Activated T-helper 2 cell treated with anti-CD3 and anti-CD28 coated beads, Interferon-gamma antibody, Interleukin-2, Interleukin-4, amounts not matched to agents 10 μg/mL and 5 μg/mL and 100 μg/mL, durations not matched to agents 14 hours and 24 hours and 36 hours (primary cell): Measurements from ENCODE around the gene UBALD1. TPM values are rescaled to one million over a fixed set of nuclear protein-coding genes. Genes with fewer than 3 reads are reported as not detected.
"Not testable (repeated sequence)": the region's sequence is repeated elsewhere in the genome, so short reads cannot be mapped to it uniquely, and the experiment has no call there.

Experiments used
- DNase-seq: peaks from one replicate; pipeline ENCODE4 v3.0.0; 2021; ENCODE audit warnings: low spot score
- H3K27ac Mint-ChIP-seq: one replicate; pipeline ENCODE4 v1.8.0; 2021; ENCODE audit warnings: mixed read lengths
- H3K27me3 Mint-ChIP-seq: one replicate; pipeline ENCODE4 v1.8.0; 2021; ENCODE audit warnings: low read depth, mixed read lengths
- H3K36me3 Mint-ChIP-seq: one replicate; pipeline ENCODE4 v1.8.0; 2021; ENCODE audit warnings: low read depth, mixed read lengths
- H3K4me1 Mint-ChIP-seq: one replicate; pipeline ENCODE4 v1.8.0; 2021; ENCODE audit warnings: low read depth, mixed read lengths
- H3K4me3 Mint-ChIP-seq: one replicate; pipeline ENCODE4 v1.8.0; 2021; ENCODE audit warnings: low read depth, mild to moderate bottlenecking, moderate library complexity, mixed read lengths
- H3K9me3 Mint-ChIP-seq: one replicate; pipeline ENCODE4 v1.8.0; 2021; ENCODE audit warnings: mixed read lengths
- intact Hi-C: fragments of 100-400 bp; cut with micrococcal nuclease; formaldehyde crosslinking; loops from one replicate; pipeline ENCODE4 v1.15.1; 2023
- total RNA-seq: library from RNA; stranded (reverse); gene quantifications from 2 replicates; pipeline ENCODE4 v1.2.3, GENCODE V29; 2022

Gene UBALD1
- total RNA-seq, 1 donor from 2014 or later, result 25.0 TPM

DNA sequence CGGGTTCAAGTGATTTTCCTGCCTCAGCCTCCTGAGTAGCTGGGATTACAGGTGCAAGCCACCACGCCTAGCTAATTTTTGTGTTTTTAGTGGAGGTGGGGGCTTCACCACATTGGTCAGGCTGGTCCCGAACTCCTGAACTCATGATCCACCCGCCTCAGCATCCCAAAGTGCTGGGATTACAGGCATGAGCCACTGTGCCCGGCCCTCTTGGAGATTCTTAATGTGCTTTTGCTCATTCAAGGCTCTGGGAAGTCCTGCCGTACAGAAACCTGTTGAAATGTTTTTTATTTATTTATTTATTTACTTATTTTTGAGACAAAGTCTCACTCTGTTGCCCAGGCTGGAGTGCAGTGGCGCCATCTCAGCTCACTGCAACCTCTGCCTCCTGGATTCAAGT is 40.8 kb downstream of the UBALD1 start:
- DNase-seq, H3K9me3 Mint-ChIP-seq, intact Hi-C loops, H3K4me1 Mint-ChIP-seq, H3K27me3 Mint-ChIP-seq, H3K4me3 Mint-ChIP-seq, H3K36me3 Mint-ChIP-seq, H3K27ac Mint-ChIP-seq: not testable (repeated sequence)

DNA sequence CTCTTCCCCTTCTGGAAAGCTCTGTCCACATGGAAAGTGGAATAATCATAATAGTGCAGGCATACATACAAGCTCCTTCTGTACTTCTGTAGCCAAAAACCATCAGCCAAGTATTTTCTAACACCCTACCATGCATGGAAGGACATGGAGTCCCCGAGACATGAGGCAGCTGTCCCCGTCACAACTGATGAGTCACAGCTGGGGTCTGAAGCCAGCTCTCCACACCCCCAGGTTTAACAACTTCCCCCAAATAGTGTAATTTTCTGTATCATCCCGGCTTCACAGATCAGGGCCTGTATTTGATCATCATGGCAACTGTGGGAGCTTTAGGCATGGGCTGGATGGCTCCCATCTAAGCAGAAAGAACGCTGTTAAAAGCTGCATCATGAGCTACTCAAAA is 42.0 kb downstream of the UBALD1 start:
- no peaks in the 10 kb centered on the region for H3K36me3 Mint-ChIP-seq
- H3K9me3 Mint-ChIP-seq, result no peaks in the 10 kb centered on the region
- H3K4me1 Mint-ChIP-seq, result peaks cover 1% of the 10 kb centered on the region
- intact Hi-C loops, result no loop called here
- H3K4me3 Mint-ChIP-seq, result no peak overlapping the region
- DNase-seq, result no peak
- H3K27ac Mint-ChIP-seq, result no peak overlapping the region
- H3K27me3 Mint-ChIP-seq, result no peaks in the 10 kb centered on the region

- Mint-ChIP-seq H3K27ac (no peak overlapping the region), H3K27me3 (peaks cover 5% of the 10 kb centered on the region), H3K4me1 (peaks cover 6% of the 10 kb centered on the region), H3K4me3 (no peak overlapping the region), H3K9me3 (no peaks in the 10 kb centered on the region), H3K36me3 (no peaks in the 10 kb centered on the region)
- intact Hi-C loops, result no loop called here
- DNase-seq, result no peak
Observed at GRCh38 chr16:4570688-4571321, 43.9 kb downstream of the UBALD1 start.

GRCh38 chr16:4570086-4570485 is 44.6 kb downstream of the UBALD1 start:
- Mint-ChIP-seq H3K4me1 (peaks cover 6% of the 10 kb centered on the region), H3K4me3 (no peak overlapping the region), H3K27me3 (peaks cover 5% of the 10 kb centered on the region), H3K9me3 (no peaks in the 10 kb centered on the region), H3K36me3 (no peaks in the 10 kb centered on the region), H3K27ac (no peak overlapping the region)
- no peak for DNase-seq
- intact Hi-C loops, result no loop called here

DNA sequence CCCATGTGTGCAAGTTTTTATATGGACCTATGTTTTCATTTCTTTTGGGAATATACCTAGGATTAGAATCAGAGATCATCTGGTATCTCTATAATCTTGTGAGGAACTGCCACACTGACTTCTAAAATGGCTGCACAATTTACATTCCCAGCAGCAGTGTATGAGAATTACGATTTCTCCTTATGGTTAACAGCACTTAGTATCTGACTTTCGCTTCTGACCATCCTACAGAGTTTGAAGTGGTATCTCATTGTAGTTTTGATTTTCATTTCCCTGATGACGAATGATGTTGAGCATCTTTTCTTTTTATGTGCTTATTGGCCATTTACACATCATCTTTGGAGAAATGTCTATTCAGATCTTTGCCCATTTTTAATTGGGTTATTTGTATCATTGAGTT is 48.5 kb downstream of the UBALD1 start:
- no peak for DNase-seq
- peaks cover 5% of the 10 kb centered on the region for H3K27me3 Mint-ChIP-seq
- H3K4me3 Mint-ChIP-seq, result no peak overlapping the region
- H3K4me1 Mint-ChIP-seq, result peaks cover 6% of the 10 kb centered on the region
- H3K36me3 Mint-ChIP-seq, result no peaks in the 10 kb centered on the region
- no peak overlapping the region for H3K27ac Mint-ChIP-seq
- intact Hi-C loops, result no loop called here
- H3K9me3 Mint-ChIP-seq, result no peaks in the 10 kb centered on the region

GRCh38 chr16:4564661-4565267 is 49.9 kb downstream of the UBALD1 start:
- H3K27me3 Mint-ChIP-seq, result peaks cover 5% of the 10 kb centered on the region

GRCh38 chr16:4561596-4561995 is 53.1 kb downstream of the UBALD1 start:
- Mint-ChIP-seq H3K4me1 (peaks cover 5% of the 10 kb centered on the region), H3K27ac (no peak overlapping the region), H3K4me3 (no peak overlapping the region), H3K27me3 (peaks cover 2% of the 10 kb centered on the region), H3K9me3 (no peaks in the 10 kb centered on the region), H3K36me3 (no peaks in the 10 kb centered on the region)
- intact Hi-C loops, result no loop called here
- DNase-seq, result no peak

More at GRCh38 chr16:4564661-4565267, 49.9 kb downstream of the UBALD1 start:
- H3K4me3 Mint-ChIP-seq, result no peak overlapping the region
- H3K27ac Mint-ChIP-seq, result no peak overlapping the region
- H3K9me3 Mint-ChIP-seq, result no peaks in the 10 kb centered on the region
- no peak for DNase-seq
- H3K4me1 Mint-ChIP-seq, result peaks cover 5% of the 10 kb centered on the region
- H3K36me3 Mint-ChIP-seq, result no peaks in the 10 kb centered on the region
- intact Hi-C loops, result no loop called here

Other genes starting within 250 kb of the UBALD1 start
- 0.16 TPM in 1 of 2 replicates, not detected in the other for gene VASN, start 243.0 kb downstream of the UBALD1 start, total RNA-seq
- gene CORO7, start 198.3 kb downstream of the UBALD1 start, total RNA-seq, result 92.5 and 101 TPM in 2 replicates
- gene DNAJA3, start 189.0 kb downstream of the UBALD1 start, total RNA-seq, result 77.1 and 88.4 TPM in 2 replicates
- 30.7 and 35.2 TPM in 2 replicates for gene NMRAL1, start 140.3 kb downstream of the UBALD1 start, total RNA-seq
- gene HMOX2, start 138.5 kb downstream of the UBALD1 start, total RNA-seq, result 70.2 and 75.2 TPM in 2 replicates
- gene CDIP1, start 76.1 kb downstream of the UBALD1 start, total RNA-seq, result 46.0 and 47.9 TPM in 2 replicates
- 0.05 TPM in 1 of 2 replicates, not detected in the other for gene C16orf96, start 58.5 kb downstream of the UBALD1 start, total RNA-seq
- gene MGRN1, start 9.9 kb upstream of the UBALD1 start, total RNA-seq, result 124 TPM in 2 replicates
- gene NUDT16L1, start 78.7 kb upstream of the UBALD1 start, total RNA-seq, result 34.1 and 35.5 TPM in 2 replicates
- gene ANKS3, start 119.4 kb upstream of the UBALD1 start, total RNA-seq, result 18.6 and 20.6 TPM in 2 replicates
- 0.11 TPM in 1 of 2 replicates, not detected in the other for gene DNAAF8, start 119.6 kb upstream of the UBALD1 start, total RNA-seq
- 16.6 and 18.1 TPM in 2 replicates for gene ZNF500, start 152.3 kb upstream of the UBALD1 start, total RNA-seq
- gene SEPTIN12, start 173.5 kb upstream of the UBALD1 start, total RNA-seq, result not detected in 2 replicates
- not detected in 2 replicates for gene SMIM22, start 180.5 kb upstream of the UBALD1 start, total RNA-seq
- gene ROGDI, start 187.7 kb upstream of the UBALD1 start, total RNA-seq, result 5.1 and 5.5 TPM in 2 replicates
- 104 and 112 TPM in 2 replicates for gene GLYR1, start 232.4 kb upstream of the UBALD1 start, total RNA-seq
- gene UBN1, start 232.6 kb upstream of the UBALD1 start, total RNA-seq, result 33.8 and 34.2 TPM in 2 replicates